IMR-90 (cell line): Measurements from ENCODE around the gene GPRC5B. TPM values are rescaled to one million over a fixed set of nuclear protein-coding genes. Genes with fewer than 3 reads are reported as not detected.

ENCODE experiments used
- ATAC-seq: fragments of 200-7000 bp; cut with Tn5 transposase; 2 replicates; pipeline ENCODE4 v1.9.1; 2020; ENCODE audit warnings: low read depth, mild to moderate bottlenecking, moderate library complexity
- BruUV-seq: library from RNA; stranded (reverse); fragments of 400-500 nt; replicated peaks from 2 replicates; lab custom pipeline; 2021; lab: Mats Ljungman, UMichigan
- CTCF ChIA-PET: fragments of 300-600 bp; formaldehyde crosslinking; extraction: SDS; loops from one replicate; lab custom pipeline; 2021; ENCODE audit warnings: antibody characterized with exemption; lab: Yijun Ruan, JAX
- POLR2A ChIA-PET: fragments of 300-600 bp; sonication (Branson Sonifier 250); formaldehyde crosslinking; loops from one replicate; lab custom pipeline; 2022; ENCODE audit warnings: antibody characterized with exemption; ENCODE audit not compliant: unreplicated experiment; lab: Charles Lee
- DNase-seq: peaks from one replicate; pipeline ENCODE4 v3.0.0; 2013
- H2AFZ ChIP-seq: replicated peaks from 2 replicates; pipeline ENCODE3; 2013; ENCODE audit warnings: low read length, mild to moderate bottlenecking; ENCODE audit not compliant: poor library complexity
- H2AK5ac ChIP-seq: 2 replicates; pipeline ENCODE4 v1.6.1; 2013; ENCODE audit warnings: low read depth, low read length, inconsistent platforms
- H2AK9ac ChIP-seq: replicated peaks from 2 replicates; pipeline ENCODE3; 2013; ENCODE audit warnings: mild to moderate bottlenecking, low read depth, low read length, moderate library complexity; ENCODE audit not compliant: poor library complexity
- H2BK120ac ChIP-seq: 2 replicates; pipeline ENCODE4 v1.6.1; 2013; ENCODE audit warnings: low read depth, low read length, inconsistent platforms
- H2BK15ac ChIP-seq: 3 replicates; pipeline ENCODE4 v1.6.1; 2013; ENCODE audit warnings: low read depth, low read length, inconsistent platforms
- H2BK20ac ChIP-seq: 2 replicates; pipeline ENCODE4 v1.6.1; 2013; ENCODE audit warnings: low read depth, mild to moderate bottlenecking, inconsistent platforms, low read length, moderate library complexity
- H2BK5ac ChIP-seq: 2 replicates; pipeline ENCODE4 v1.6.1; 2013; ENCODE audit warnings: mild to moderate bottlenecking, low read depth, low read length, inconsistent platforms; ENCODE audit not compliant: poor library complexity, severe bottlenecking
- H3K14ac ChIP-seq: replicated peaks from 2 replicates; pipeline ENCODE4 v1.6.1; 2013; ENCODE audit warnings: low read depth, low read length, inconsistent platforms
- H3K18ac ChIP-seq: 2 replicates; pipeline ENCODE4 v1.6.1; 2013; ENCODE audit warnings: low read depth, low read length, control low read depth
- H3K23ac ChIP-seq: 2 replicates; pipeline ENCODE4 v1.6.1; 2013; ENCODE audit warnings: low read depth, low read length, inconsistent platforms
- H3K27ac ChIP-seq: 2 replicates; pipeline ENCODE4 v1.5.1; 2013; ENCODE audit warnings: mild to moderate bottlenecking, control low read depth, low read length; ENCODE audit not compliant: insufficient read depth
- H3K27me3 ChIP-seq: 2 replicates; pipeline ENCODE4 v1.6.1; 2013; ENCODE audit warnings: low read length; ENCODE audit not compliant: control insufficient read depth, insufficient read depth
- H3K36me3 ChIP-seq: 2 replicates; pipeline ENCODE4 v1.6.1; 2013; ENCODE audit warnings: low read length, mixed read lengths; ENCODE audit not compliant: control insufficient read depth, insufficient read depth
- H3K4ac ChIP-seq: 2 replicates; pipeline ENCODE4 v1.6.1; 2013; ENCODE audit warnings: low read depth, low read length, inconsistent platforms
- H3K4me1 ChIP-seq: 2 replicates; pipeline ENCODE4 v1.6.1; 2013; ENCODE audit warnings: low read length, mixed read lengths; ENCODE audit not compliant: control insufficient read depth, insufficient read depth
- H3K4me2 ChIP-seq: 2 replicates; pipeline ENCODE4 v1.6.1; 2013; ENCODE audit warnings: low read depth, mild to moderate bottlenecking, control low read depth, low read length, moderate library complexity
- H3K4me3 ChIP-seq: 2 replicates; pipeline ENCODE4 v1.5.1; 2013; ENCODE audit warnings: low read depth, mild to moderate bottlenecking, control low read depth, low read length, moderate library complexity; ENCODE audit not compliant: insufficient read depth
- H3K56ac ChIP-seq: 2 replicates; pipeline ENCODE4 v1.6.1; 2013; ENCODE audit warnings: low read length, inconsistent platforms; ENCODE audit not compliant: insufficient read depth; ENCODE audit errors: extremely low read depth
- H3K79me1 ChIP-seq, 2 experiments: 2 replicates each; pipeline ENCODE4 v1.6.1; 2013; ENCODE audit warnings: low read length in 2 of 2, inconsistent platforms in 1 of 2, low read depth in 1 of 2
- H3K9ac ChIP-seq: 2 replicates; pipeline ENCODE4 v1.6.1; 2013; ENCODE audit warnings: low read depth, low read length, control low read depth
- H3K9me1 ChIP-seq: 2 replicates; pipeline ENCODE4 v1.6.1; 2013; ENCODE audit warnings: low read length, inconsistent platforms; ENCODE audit not compliant: insufficient read depth
- H3K9me3 ChIP-seq: 2 replicates; pipeline ENCODE4 v1.6.1; 2013; ENCODE audit warnings: low read length; ENCODE audit not compliant: control insufficient read depth, insufficient read depth
- H4K20me1 ChIP-seq: 2 replicates; pipeline ENCODE4 v1.6.1; 2013; ENCODE audit warnings: low read length, inconsistent platforms; ENCODE audit not compliant: insufficient read depth
- H4K5ac ChIP-seq: 2 replicates; pipeline ENCODE4 v1.6.1; 2013; ENCODE audit warnings: mild to moderate bottlenecking, low read depth, low read length, control low read depth
- H4K8ac ChIP-seq, 2 experiments: 2 replicates each; pipeline ENCODE4 v1.6.1; 2013; ENCODE audit warnings: low read depth in 2 of 2, low read length in 2 of 2, control low read depth in 1 of 2, inconsistent platforms in 1 of 2
- H4K91ac ChIP-seq: 2 replicates; pipeline ENCODE4 v1.6.1; 2013; ENCODE audit warnings: low read depth, low read length, inconsistent platforms; ENCODE audit not compliant: insufficient read depth
- BHLHE40 ChIP-seq: fragments of 150-350 bp; IDR thresholded peaks from 2 replicates; pipeline ENCODE4 v1.6.1; 2016; ENCODE audit warnings: mild to moderate bottlenecking, low read depth, low read length
- CEBPB ChIP-seq: IDR thresholded peaks from 2 replicates; pipeline ENCODE4 v1.6.1; 2012; ENCODE audit warnings: low read depth, low read length, improper control_type of control experiment
- CHD1 ChIP-seq: IDR thresholded peaks from 2 replicates; pipeline ENCODE4 v1.6.1; 2012; ENCODE audit warnings: low read depth, low read length, improper control_type of control experiment
- FOS ChIP-seq: fragments of 150-350 bp; IDR thresholded peaks from 2 replicates; pipeline ENCODE4 v1.6.1; 2016; ENCODE audit warnings: low read depth, low read length
- MAFK ChIP-seq: IDR thresholded peaks from 2 replicates; pipeline ENCODE4 v1.6.1; 2012; ENCODE audit warnings: low read depth, low read length, improper control_type of control experiment
- MAZ ChIP-seq: IDR thresholded peaks from 2 replicates; pipeline ENCODE4 v1.6.1; 2012; ENCODE audit warnings: low read depth, mild to moderate bottlenecking, low read length, improper control_type of control experiment, moderate library complexity, borderline replicate concordance
- MXI1 ChIP-seq: IDR thresholded peaks from 2 replicates; pipeline ENCODE4 v1.6.1; 2012; ENCODE audit warnings: low read depth, mild to moderate bottlenecking, low read length, moderate library complexity, borderline replicate concordance
- NFE2L2 ChIP-seq: fragments of 150-350 bp; IDR thresholded peaks from 2 replicates; pipeline ENCODE4 v1.6.1; 2016; ENCODE audit warnings: low read depth, mild to moderate bottlenecking, low read length
- POLR2A ChIP-seq: IDR thresholded peaks from 2 replicates; pipeline ENCODE4 v1.6.1; 2012; ENCODE audit warnings: mild to moderate bottlenecking, low read depth, low read length
- RAD21 ChIP-seq: IDR thresholded peaks from 2 replicates; pipeline ENCODE4 v1.6.1; 2012; ENCODE audit warnings: low read length, improper control_type of control experiment
- RCOR1 ChIP-seq: IDR thresholded peaks from 2 replicates; pipeline ENCODE4 v1.6.1; 2012; ENCODE audit warnings: mild to moderate bottlenecking, low read length, improper control_type of control experiment; ENCODE audit not compliant: insufficient replicate concordance
- RFX5 ChIP-seq: IDR thresholded peaks from 2 replicates; pipeline ENCODE4 v1.8.0; 2012; ENCODE audit warnings: low read depth, mild to moderate bottlenecking, low read length, moderate library complexity
- SMC3 ChIP-seq: fragments of 150-350 bp; IDR thresholded peaks from 2 replicates; pipeline ENCODE4 v1.6.1; 2016; ENCODE audit warnings: low read depth, mild to moderate bottlenecking, antibody characterized with exemption, low read length, moderate library complexity
- WGBS, 2 experiments: methylation state at CpG; one replicate each; pipeline versions ENCODE4 v1.1.5 to v1.1.7; 2013; ENCODE audit warnings: missing lambda C conversion rate in 2 of 2; ENCODE audit not compliant: insufficient read length in 1 of 2; ENCODE audit errors: extremely low coverage in 2 of 2; 5-methylcytosine and 5-hydroxymethylcytosine counted together
- dilution Hi-C: fragments of 300-500 bp; cut with HindIII; formaldehyde crosslinking; loops from one replicate; pipeline ENCODE4 v1.14.3; 2018; ENCODE audit warnings: low sequenced_read_pairs; ENCODE audit not compliant: unreplicated experiment
- in situ Hi-C: fragments of 300-500 bp; cut with MboI; formaldehyde crosslinking; loops from 3 replicates; pipeline ENCODE4 v1.14.3; 2019; ENCODE audit warnings: low sequenced_read_pairs, inconsistent platforms, mixed read lengths
- intact Hi-C: fragments of 100-400 bp; cut with micrococcal nuclease; formaldehyde crosslinking; loops from 2 replicates; pipeline ENCODE4 v1.10.0; 2022
- polyA plus RNA-seq, 3 experiments: library from polyadenylated mRNA; depleted of rRNA; stranded (reverse); fragments of >200 nt; gene quantifications; 2 replicates each; pipeline ENCODE4 v1.2.3, GENCODE V29; 2012; ENCODE audit warnings: low replicate concordance in 1 of 3
- total RNA-seq: library from RNA; depleted of rRNA; stranded (reverse); fragments of >200 nt; gene quantifications from 2 replicates; pipeline ENCODE4 v1.2.3, GENCODE V29; 2012
- TF ChIP-seq, protein P1 (sequence below): fragments of 150-350 bp; IDR thresholded peaks from 2 replicates; pipeline ENCODE4 v1.6.1; 2017; ENCODE audit warnings: mild to moderate bottlenecking, antibody characterized with exemption, low read length, low read depth
- TF ChIP-seq, protein P2 (sequence below): conservative IDR thresholded peaks from 2 replicates; pipeline ENCODE4 v1.5.1; 2012; ENCODE audit warnings: mild to moderate bottlenecking, low read depth, low read length, improper control_type of control experiment

Gene GPRC5B
- total and polyA plus RNA-seq, 2 of the 4 experiments (the other 2 are of a cell fraction): 2.5 to 8.5 TPM

DNA sequence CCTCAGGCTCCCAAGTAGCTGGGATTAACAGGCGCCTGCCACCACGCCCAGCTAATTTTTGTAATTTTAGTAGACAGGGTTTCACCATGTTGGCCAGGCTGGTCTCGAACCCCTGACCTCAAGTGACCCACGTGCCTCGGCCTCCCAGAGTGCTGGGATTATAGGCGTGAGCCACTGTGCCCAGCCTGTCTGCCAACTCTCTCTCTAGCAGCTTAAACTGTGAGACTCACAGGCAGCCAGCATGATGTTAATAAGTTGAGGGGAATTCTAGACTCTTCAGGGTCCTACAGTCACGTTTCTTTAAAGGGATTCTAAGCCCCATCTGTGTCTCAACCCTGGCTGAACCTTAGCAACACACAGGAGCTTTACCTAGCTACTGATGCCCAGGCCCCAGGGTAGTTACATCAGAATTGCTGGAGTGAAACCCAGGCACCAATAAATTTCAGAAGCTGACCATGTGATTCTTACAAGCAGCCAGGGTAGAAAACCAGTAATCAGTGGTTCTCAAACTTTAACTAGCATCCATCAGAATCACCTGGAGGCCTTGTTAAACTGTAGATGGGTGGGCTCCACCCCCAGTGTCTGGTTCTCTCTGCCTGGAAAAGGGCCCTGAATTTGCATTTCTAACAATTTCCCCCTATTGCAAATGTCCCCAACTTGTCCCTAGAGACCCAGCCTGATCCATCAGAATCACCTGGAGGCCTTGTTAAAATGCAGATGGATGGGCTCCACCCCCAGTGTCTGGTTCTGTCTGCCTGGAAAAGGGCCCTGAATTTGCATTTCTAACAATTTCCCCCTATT lies 30.7 kb downstream of the GPRC5B start:
- H3K4me3 ChIP-seq: no peak overlapping the region
- no peaks in the 10 kb centered on the region for H3K79me1 ChIP-seq
- 50% methylated on average over 1 of the region's 7 CpGs; no CpG with 5 or more reads in 1 of the 2 experiments for WGBS, 2 experiments
- ChIA-PET CTCF (interaction anchor here (1.4 kb wide), 1 partner anchor 12 kb away, joined by 3 read pairs; no protein-coding TSS in a partner anchor), POLR2A (no interaction called here)
- H3K9me1 ChIP-seq: no peaks in the 10 kb centered on the region
- H2BK20ac ChIP-seq: no peak overlapping the region
- no peak overlapping the region for H3K4me2 ChIP-seq
- no peak overlapping the region for H4K91ac ChIP-seq
- H4K20me1 ChIP-seq: no peaks in the 10 kb centered on the region
- DNase-seq (no peak), ATAC-seq (no peak)
- no peaks in the 10 kb centered on the region for H3K4me1 ChIP-seq
- H2BK120ac ChIP-seq: no peak overlapping the region
- intact Hi-C loops (no loop called here), in situ Hi-C loops (no loop called here), dilution Hi-C loops (no loop called here)
- no peak overlapping the region for H2BK5ac ChIP-seq
- no peak overlapping the region for H2BK15ac ChIP-seq
- H2AK9ac ChIP-seq: no peak overlapping the region
- no peaks in the 10 kb centered on the region for H3K36me3 ChIP-seq
- no peak overlapping the region for H3K14ac ChIP-seq
- no peak overlapping the region for H3K56ac ChIP-seq
- H4K8ac ChIP-seq: no peak overlapping the region
- no peak overlapping the region for H3K4ac ChIP-seq
- H3K27me3 ChIP-seq: no peaks in the 10 kb centered on the region
- no peak overlapping the region for H4K5ac ChIP-seq
- H3K9ac ChIP-seq: no peak overlapping the region
- no peak overlapping the region for H3K18ac ChIP-seq
- H3K9me3 ChIP-seq: no peaks in the 10 kb centered on the region
- BruUV-seq: no TSS peak
- no peak overlapping the region for H3K23ac ChIP-seq
- H2AFZ ChIP-seq: no peak overlapping the region
- H2AK5ac ChIP-seq: no peak overlapping the region
- no peak overlapping the region for H3K27ac ChIP-seq
- TF ChIP-seq MAFK: no peak
- TF ChIP-seq FOS: no peak
- no peak for TF ChIP-seq BHLHE40
- TF ChIP-seq POLR2A: no peak
- no peak for TF ChIP-seq CHD1
- no peak for TF ChIP-seq RCOR1
- TF ChIP-seq NFE2L2: no peak
- TF ChIP-seq, protein P1, sequence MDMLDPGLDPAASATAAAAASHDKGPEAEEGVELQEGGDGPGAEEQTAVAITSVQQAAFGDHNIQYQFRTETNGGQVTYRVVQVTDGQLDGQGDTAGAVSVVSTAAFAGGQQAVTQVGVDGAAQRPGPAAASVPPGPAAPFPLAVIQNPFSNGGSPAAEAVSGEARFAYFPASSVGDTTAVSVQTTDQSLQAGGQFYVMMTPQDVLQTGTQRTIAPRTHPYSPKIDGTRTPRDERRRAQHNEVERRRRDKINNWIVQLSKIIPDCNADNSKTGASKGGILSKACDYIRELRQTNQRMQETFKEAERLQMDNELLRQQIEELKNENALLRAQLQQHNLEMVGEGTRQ: no peak
- no peak for TF ChIP-seq MXI1
- TF ChIP-seq RFX5: no peak
- no peak for TF ChIP-seq MAZ
- no peak for TF ChIP-seq RAD21
- TF ChIP-seq CEBPB: no peak
- TF ChIP-seq SMC3: no peak
- TF ChIP-seq, protein P2, sequence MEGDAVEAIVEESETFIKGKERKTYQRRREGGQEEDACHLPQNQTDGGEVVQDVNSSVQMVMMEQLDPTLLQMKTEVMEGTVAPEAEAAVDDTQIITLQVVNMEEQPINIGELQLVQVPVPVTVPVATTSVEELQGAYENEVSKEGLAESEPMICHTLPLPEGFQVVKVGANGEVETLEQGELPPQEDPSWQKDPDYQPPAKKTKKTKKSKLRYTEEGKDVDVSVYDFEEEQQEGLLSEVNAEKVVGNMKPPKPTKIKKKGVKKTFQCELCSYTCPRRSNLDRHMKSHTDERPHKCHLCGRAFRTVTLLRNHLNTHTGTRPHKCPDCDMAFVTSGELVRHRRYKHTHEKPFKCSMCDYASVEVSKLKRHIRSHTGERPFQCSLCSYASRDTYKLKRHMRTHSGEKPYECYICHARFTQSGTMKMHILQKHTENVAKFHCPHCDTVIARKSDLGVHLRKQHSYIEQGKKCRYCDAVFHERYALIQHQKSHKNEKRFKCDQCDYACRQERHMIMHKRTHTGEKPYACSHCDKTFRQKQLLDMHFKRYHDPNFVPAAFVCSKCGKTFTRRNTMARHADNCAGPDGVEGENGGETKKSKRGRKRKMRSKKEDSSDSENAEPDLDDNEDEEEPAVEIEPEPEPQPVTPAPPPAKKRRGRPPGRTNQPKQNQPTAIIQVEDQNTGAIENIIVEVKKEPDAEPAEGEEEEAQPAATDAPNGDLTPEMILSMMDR: no peak
